Activated CD8-positive, alpha-beta memory T cell treated with anti-CD3 and anti-CD28 coated beads for 4 hours (primary cell): Measurements from ENCODE around the gene CKAP5.
"Not testable (repeated sequence)": the region's sequence is repeated elsewhere in the genome, so short reads cannot be mapped to it uniquely, and the experiment has no call there.

ENCODE experiments used
- DNase-seq, 2 donors: peaks; one replicate each; pipeline ENCODE4 v3.0.0-alpha.2; 2020; ENCODE audit warnings: low read depth in 2 of 2

Gene CKAP5

DNA sequence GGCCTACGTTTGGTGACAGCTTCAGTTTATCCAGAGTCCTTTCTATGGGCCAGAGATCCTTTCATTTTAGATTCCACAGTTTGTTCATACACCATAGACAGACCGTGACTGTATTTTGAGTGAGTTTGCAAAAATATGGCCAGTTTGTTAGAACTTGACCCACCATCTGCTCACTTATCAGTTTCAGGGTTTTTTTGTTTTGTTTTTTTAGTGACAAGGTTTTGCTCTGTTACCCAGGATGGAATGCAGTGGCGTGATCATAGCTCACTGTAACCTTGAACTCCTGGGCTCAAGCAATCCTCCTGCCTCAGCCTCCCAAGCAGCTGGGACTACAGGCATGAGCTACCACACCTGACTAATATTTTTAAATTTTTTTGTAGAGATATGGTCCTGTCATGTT, 9.1 kb upstream of the CKAP5 start:
- DNase-seq: no peak

DNA sequence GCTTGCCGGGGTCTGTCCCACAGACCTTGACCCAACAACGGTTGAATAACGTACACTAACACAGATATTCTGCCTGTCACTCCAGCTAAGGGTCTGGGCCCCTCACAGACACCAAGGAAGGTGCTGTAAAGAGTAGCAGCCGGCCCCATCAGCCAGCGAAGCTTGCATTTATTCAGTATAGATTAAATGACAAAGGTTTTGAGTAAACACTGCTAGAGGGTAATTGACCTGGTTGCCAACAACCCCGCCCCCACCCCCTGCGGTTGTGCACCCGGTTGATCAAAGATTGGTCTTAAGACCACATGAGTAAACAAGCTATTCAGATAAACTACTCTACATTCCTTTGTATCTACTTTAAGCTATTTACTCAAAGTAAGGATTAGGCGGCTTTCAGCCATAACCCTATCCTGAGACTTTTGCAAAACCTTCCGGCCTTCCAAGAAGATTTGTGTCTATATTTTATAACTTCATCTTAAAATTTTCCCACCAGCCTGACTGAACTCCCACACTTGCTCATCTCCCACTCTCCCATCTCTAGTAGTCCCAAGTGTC, 4.8 kb upstream of the CKAP5 start:
- no peak for DNase-seq

DNA sequence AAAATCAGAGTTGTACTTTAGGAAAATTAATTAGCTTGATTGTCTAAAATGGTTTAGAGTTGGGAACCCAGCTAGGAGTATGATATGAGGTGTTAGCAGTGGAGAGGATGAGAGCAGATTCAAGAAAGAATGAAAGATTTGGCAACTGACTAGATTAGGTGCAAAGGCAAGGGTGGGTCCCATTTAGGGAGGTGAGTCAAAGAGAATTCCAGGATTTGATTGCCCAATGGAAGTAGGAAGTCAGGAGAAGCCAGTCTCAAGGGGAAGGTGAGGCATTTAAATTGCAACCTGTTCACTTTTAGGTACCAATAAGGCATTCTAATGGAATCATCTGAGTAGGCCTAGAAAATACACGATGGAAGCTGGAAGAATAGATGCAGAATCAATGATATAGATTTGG, 3.6 kb upstream of the CKAP5 start:
- no peak for DNase-seq

DNA sequence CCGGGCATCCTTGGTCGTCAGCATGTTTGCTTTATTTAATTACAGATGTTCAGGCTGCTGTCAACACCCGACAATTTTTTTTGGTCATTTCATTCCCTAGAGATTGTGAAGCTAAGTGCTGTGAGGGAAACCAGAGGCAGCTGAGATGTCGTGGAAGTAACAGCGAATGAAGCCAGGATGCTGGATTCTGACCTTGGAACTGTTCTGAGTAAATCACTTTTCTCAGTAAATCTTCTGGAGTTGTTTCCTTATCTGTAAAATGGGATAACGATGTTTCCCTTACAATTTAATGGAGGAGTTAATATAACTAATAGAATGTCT, 390 bp upstream of the CKAP5 start:
- no peak for DNase-seq

DNA sequence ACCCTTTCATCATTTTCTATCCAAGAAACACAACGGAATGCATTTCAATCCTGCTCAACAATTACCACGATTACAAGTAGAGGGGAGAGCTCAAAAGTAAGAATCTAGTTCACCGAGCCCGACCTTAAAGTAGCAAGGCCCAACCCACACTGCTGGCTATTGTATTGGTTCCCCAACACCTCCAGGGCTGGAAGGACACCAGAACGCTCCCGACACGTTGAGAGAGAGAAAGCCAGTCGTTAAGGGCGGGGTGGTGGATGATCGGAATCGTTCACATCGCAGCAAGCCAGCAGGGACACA, 690 bp downstream of the CKAP5 start:
- no peak for DNase-seq

DNA sequence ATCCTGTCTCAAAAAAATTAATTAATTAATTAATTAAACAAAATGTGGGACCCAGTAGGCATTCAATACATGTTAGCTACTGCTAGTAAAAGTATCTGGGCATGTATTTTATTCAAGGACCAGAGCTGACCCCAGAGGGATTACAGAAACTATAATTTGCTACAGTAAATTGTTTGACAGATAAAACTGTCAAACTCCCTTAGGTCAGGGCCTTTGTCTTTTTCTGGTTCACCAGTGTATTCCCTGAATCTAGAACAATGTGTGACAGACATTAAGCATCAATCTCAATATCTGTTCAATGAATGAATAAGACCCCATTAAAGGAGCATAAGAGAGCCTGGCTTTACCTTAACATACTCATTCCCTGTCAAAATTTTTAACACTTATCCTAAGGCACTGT, 6.0 kb downstream of the CKAP5 start:
- no peak for DNase-seq

DNA sequence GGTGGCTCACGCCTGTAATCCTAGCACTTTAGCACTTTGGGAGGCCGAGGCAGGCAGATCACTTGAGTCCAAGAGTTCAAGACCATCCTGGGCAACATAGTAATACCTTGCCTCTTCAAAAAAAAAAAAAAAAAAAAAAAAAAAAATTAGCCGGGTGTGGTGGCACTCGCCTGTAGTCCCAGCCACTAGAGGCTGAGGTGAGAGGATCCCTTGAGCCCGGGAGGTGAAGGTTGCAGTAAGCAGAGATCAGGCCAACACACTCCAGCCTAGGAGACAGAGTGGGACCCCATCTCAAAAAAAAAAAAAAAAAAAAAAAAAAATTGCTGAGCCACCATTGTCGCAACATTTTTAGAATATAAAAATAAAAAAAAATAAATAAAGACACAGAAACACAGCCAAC, 7.6 kb downstream of the CKAP5 start:
- no peak for DNase-seq

DNA sequence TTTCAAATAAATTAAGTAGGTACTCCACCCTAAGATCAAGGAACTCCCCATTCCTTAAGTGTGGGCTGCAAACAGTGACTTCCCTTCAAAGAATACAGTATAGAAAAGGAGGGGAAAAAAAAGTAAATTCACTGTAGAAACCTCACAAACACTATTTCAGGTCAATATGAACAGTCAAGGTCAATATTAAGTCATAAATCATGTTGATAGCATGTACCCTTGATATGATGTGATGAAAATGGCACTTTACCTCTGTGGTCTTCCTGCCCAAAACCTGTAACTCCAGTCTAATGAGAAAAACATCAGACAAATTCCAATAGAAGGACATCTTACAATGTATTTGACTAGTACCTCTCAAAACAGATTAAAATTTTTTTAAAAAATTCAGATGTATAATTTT, 8.2 kb downstream of the CKAP5 start:
- no peak for DNase-seq

DNA sequence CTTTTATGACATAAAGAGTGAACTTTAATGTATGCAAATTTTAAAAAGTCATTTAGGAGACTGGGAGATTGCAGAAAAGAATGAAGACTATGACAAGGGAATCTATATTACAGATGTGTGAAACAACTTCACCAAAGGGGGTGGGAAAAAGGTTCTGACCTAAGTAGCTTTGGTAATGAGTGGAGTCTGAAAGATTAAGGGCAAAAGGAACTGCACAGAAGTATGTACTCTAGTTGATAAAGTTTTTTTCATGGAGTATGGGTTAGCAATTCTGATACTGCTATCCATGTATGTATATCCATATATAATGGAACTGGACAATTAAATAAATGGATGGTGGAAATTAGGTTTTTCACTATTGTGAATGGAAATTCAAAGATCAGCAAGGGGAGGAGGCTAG, 9.2 kb downstream of the CKAP5 start:
- DNase-seq: no peak

DNA sequence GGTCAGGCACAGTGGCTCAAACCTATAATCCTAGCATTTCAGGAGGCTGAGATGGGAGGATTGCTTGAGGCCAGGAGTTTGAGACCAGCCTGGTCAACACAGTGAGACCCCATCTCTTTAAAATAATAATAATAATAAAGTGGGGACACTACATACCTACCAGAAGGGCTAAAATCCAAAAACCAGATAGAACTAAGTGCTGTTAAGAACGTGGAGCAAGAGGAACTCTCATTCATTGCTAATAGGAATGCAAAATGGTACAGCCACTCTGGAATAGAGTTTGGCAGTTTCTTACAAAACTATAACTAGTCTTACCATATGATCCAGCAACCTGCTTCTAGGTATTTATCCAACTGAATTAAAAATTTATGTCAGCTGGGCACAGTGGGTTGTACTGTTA, 9.6 kb downstream of the CKAP5 start:
- no peak for DNase-seq

DNA sequence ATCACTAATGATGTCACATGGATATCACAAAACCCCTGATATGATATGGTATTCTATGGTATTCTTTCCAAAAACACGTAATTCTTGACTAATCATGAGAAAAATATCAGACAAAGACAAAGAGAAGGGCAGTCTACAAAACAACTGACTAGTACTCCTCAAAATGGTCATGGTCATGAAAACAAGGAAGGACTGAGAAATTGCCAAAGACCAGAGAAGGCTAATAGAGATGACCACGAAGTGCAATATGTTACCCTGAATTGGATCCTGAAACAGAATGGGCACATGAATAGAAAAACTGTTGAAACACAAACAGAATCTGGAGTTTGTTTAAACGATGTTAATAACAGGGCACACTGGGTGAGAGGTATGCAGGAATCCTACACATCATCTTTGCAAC, 10.2 kb downstream of the CKAP5 start:
- DNase-seq: no peak

DNA sequence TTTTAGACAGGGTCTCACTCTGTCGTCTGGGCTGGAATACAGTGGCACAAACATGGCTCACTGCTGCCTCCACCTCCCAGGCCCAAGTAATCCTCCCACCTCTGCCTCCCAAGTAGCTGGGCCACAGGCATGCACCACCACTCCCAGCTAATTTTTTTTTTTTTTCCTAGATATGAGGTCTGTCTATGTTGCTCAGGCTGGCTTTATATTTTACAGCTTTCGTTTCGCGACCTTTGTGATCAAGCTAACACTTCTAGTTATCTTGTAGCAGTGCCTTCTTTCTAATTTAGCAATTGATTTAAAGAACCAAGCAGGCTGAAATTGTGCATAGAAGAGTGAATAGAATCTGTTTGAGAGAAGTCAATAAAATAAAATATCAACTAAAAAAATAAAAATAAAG, 11.3 kb downstream of the CKAP5 start:
- no peak for DNase-seq

DNA sequence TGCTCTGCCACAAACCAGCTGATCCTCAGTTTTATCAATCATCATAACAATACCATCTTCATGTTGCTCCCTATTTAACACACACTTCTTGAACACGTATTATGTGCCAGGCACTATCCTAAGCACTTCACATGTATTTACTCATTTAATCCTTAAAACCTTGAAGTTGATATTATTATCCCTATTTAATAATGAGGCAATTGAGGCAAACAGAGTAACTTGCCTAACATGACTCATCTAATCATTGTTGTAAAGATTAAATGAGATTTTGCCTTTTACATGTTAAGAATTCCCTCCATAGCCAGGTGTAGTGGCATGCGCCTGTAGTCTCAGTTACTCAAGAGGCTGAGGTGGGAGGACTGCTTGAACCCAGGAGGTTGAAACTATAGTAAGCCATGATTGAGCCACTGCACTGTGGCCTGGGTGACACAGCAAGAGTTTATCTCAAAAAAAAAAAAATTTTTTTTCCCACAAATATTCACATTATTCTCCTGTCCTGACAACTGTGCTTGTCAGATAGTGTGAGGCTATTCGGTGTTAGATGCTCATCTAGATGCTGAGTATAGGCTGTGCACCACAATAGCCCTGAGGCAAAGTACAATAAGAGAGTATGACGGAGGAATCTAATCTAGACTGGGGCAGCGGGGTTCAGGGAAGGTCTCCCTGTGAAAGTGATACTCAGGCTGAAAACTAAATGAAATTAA, 13.4 kb downstream of the CKAP5 start:
- DNase-seq: no peak

DNA sequence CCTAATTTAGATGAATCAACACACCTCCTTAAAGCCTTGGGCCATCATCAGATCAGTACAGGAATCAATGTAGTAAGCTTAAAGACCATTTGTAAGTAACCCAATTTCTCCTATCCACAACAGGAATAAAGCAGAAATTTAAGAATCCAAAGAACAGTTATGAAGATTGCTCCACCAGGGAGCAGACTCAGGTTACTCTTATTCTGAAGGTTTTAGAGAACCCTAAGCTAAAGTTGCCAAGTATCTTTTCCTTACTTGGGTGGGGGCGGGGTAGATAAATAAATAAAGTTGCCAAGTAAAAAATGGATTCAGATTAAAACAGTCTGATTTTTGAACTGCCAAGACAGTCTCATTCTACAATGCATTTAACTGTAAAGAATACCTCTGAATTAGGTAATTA, 18.1 kb downstream of the CKAP5 start:
- no peak for DNase-seq

DNA sequence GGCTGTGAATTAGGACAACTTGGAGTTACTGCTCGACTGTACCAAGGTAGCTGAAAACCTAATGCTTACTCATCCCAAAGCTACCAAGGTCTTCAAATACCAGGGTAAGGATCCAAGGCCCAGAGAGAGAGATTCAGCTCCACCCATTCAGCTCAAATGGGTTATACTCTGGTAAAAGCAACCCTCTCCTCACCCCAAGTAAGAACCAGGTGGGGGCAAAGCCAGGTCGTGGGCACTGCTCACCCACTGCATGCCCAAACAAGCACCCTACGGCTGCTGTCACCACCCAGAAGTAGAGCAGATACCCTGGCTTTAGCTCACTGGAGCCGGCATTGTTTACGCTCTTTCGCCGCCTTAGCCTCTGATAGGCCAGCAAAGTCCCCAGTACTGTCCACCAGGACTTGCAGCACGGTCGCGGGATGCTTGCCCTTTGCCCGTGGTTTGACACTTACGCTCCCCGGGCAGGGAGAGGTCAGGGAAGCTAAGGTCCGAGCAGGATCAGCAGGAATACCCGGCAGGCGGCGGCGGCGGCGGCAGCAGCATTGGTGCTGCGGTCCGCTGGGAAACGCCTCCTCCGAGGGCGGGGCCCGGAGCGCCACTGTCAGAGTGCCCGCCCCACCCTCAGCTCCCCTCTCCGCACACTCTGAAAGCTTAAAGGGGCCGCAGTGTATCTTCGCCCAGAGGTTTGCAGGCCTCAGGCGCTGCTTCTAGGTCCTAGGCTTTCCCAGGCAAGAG, 19.6 kb downstream of the CKAP5 start:
- peak in 1 of 2 donors; percentile 44 for DNase-seq

DNA sequence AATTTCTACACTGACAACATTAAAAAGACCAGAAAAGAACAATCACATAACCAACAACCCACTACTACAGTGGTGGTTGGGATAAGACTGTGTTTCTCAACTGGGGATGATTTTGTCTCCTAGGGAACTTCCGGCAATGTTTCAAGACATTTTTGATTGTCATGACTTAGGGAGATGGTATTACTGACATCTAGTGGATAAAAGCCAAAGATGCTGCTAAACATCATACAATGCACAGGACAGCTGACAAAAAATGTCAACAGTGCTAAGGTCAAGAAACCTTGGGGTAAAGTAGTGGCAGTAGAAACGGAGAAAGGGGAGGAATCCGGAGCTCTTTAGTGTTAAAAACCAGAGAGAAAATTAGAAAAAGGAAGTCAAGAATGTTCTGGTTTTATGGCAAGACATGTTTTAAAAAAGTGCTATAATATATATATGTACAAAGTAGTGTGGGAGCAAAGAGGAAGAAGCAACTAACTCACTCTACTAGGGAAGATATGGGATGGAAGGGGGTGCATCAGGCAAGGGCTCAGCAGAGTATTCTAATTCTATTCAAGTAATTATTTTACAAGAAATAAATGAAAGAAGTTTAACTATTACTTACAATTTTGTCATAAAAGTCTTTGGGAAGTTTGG, 37.2 kb downstream of the CKAP5 start:
- no peak for DNase-seq

DNA sequence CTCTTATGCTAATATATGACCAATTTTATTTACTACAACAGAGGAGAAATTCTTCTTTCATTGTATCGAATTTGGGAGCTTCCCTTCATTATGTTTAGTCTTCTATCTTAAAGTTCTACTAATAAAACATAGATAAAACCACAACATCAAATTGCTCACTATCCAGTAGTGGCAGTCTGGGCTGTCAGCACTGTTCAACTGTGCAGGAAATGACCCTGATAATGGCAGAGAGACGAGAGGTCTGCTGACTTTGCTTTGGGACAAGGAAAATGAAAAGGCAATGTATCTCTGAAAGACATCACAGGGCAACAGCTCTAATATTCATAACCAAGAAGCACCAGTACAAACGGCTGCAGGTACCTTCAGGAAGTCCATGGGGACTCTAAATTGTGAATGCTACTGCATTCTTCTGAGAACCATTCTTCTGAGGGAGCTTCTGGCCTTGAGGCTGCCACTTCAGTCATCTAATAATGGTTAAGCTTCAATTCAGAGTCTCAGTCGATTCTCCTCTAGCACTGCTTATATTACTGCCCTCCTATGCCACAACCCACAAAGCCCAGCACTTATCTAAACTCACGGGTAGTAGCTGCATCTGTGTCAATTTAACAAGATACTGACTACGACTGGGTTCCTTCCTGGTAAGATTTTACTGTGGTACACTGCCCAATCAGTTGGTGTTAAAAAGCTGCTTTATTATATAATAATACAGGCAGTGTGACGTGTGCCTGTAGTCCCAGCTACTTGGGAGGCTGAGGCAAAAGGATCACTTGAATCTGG, 44.2 kb downstream of the CKAP5 start:
- no peak for DNase-seq

DNA sequence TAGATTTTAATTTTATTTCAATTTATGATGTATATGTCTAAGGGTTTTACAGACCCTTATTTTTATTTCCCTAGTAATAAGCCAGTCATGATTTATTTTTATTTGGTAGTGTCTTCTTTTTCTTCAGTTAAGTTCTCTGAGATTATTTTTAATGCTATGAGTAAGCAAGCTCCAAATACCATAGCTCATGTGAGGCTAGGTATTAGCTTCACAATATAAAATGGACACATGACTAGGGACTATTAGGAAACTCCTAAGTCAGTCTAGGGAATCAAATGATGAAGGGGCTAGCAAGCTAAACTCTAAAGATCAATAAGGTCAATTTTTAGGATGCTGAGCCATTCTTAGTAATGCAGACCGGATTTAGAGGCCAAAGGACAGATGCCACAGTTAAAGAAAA, 45.9 kb downstream of the CKAP5 start:
- DNase-seq: no peak

DNA sequence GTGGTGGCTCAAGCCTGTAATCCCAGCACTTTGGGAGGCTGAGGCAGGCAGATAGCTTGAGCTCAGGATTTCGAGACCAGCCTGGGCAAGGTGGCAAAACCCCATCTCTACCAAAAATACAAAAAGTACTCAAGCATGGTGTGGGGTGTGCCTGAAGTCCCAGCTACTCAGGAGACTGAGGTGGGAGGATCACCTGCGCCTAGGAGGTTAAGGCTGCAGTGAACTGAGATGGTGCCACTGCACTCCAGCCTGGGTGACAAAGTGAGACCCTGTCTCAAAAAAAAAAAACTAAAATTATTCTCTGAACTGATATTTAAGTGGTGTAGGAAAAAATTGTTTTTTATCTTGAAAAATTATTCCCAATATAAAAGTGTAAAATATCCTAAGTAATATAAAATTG, 46.4 kb downstream of the CKAP5 start:
- not testable (repeated sequence) for DNase-seq

DNA sequence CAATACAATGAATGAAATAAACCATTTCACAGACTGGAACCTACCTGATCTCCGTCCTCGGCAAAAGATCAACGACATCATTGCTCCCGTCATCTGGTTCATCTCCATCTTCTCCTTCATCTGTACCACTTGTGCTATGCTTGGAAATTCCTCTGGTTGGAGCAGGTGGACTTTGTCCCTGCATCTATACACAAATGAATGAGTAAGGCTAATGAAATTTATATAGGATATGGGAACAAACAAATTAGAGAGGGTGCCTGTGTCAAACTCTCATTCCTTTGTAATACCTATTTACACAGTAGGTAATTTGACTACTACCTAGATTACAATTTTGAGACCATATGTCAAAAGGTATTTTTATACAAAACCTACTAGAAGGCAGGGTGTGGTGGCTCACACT, 67.7 kb downstream of the CKAP5 start:
- DNase-seq: no peak

DNA sequence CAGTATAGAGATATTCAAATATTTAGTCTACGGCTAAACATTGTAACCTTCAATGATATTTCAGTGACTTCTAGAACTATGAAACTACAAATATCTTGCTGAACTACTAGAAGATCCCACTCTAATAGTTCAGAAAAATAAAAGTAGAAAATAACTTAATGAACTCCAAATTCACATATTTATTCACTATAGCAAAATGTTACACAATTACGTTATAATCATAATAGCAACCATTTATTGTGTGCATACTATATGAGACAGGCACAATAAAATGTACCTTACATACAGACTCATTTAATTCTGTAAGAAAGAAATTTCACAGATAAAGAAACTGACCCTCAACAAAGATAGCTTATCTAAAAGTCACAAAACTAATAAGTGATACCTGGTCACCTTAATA, 69.2 kb downstream of the CKAP5 start:
- DNase-seq: no peak

DNA sequence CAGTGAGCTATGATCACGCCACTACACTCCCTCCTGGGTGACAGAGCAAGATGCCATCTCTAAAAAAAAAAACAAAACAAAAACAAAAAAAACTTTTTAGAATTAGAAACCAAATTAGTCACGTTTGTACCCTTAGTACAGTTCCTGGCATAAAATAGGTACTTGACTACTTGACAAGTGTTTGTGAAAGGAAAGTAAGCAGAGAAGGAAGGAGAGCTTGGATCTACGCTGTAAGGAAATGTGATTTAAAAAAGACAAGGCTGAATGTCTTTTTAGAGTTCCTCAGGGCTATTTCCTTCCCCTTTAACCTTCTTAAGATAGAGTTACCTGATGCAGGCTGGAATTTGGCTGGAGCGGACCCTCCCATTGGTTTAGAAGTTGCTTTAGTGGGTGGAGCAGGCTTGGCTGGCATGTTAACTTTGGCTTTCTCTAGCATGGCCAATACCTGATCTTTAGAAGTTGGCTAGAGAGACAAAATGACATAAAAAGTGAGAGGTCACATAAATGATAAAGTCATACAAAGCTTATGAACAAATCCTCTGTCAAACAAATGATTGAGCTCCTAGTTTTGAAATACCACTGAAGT, 76.4 kb downstream of the CKAP5 start:
- DNase-seq: no peak
